Epithelial cell of proximal tubule (primary cell): ENCODE data around the gene EFNA1. TPM values are rescaled to one million over a fixed set of nuclear protein-coding genes. Genes with fewer than 3 reads are reported as not detected.

Experiments
- DNase-seq: peaks from one replicate; pipeline ENCODE4 v3.0.0-alpha.2; 2011; ENCODE audit warnings: low read depth
- H3K4me3 ChIP-seq: 2 replicates; pipeline ENCODE4 v1.5.1; 2011; ENCODE audit warnings: low read depth, mild to moderate bottlenecking, low read length
- CTCF ChIP-seq: conservative IDR thresholded peaks from 2 replicates; pipeline ENCODE4 v1.5.1; 2012; ENCODE audit warnings: low read depth, mild to moderate bottlenecking, low read length
- total RNA-seq: library from RNA; depleted of rRNA; stranded (reverse); fragments of >200 nt; gene quantifications from 2 replicates; pipeline ENCODE4 v1.2.3, GENCODE V29; 2015

The EFNA1 gene
- total RNA-seq, 1 donor from 2014 or later = 26.3 TPM

- H3K4me3 ChIP-seq = no peak overlapping the region
- no peak for TF ChIP-seq CTCF
- no peak for DNase-seq
These were observed 2.9 kb upstream of the EFNA1 start for GRCh38 chr1:155124503-155125463.

- no peak overlapping the region for H3K4me3 ChIP-seq
- DNase-seq = no peak
- peak; percentile 22 for TF ChIP-seq CTCF
These were observed 2.1 kb upstream of the EFNA1 start for GRCh38 chr1:155125511-155125945.

GRCh38 chr1:155125946-155126555, 1.6 kb upstream of the EFNA1 start:
- DNase-seq = no peak
- H3K4me3 ChIP-seq = peak overlapping the region; percentile 87
- no peak for TF ChIP-seq CTCF

DNA sequence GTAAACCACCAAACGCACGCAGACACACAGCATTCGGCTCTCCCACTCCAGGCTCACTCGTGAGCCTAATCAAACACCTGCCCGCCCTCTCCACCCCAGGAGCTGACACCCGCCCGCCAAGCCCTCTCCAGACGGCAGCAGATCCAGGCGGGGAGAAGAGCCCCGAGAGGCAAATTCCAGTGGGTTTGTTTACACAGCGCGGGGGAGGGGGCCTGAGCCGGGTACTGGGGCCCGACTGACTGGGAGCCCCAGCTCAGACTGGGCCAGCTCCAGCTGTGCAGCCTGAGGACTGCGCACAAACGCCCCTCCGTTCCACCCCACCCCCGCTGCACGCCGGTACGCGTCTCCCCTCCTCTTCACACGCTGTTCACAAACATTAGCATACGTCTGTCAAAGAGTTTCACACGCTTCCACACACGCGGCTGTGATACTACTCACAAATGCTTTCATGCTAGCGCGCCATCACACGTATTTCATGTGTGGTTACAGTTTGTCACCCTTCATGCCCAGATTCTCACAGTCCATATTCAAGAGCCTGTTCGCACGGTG, 1.0 kb upstream of the EFNA1 start:
- no peak for DNase-seq

DNA sequence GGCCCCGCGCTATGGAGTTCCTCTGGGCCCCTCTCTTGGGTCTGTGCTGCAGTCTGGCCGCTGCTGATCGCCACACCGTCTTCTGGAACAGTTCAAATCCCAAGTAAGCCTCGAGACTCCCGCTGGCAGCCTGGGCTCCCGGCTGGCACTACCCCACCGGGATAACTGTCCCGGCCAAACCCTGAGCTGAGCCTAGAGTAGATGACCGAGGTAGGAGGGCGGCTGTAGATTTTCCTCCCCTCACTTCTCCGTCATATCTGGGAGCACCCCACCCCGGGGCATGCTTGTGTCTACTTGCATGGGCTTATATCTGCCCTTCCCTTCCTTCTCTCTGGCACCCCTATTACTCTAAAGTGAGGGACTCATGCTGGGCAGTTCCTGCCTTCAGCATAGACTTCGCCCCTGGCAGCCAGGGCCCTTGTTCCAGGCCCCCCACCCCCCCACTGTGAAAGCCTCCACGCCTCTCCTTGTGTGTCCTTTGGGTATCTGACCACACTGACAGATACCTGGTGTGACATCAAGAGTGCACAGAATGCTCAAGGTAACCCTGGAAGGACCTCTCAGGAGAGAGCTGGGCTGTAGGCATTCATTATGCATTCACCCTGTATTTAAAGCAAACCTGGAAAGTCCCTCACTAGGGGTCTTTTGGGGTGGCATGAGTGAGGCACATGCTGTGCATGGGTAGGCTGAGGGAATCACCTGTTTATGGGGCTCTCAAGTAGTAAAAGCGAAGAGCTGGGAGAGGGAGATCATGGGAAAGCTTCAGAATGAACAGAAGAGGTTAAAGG, 485 bp downstream of the EFNA1 start:
- no peak for DNase-seq
- peak overlapping the region; percentile 87 for H3K4me3 ChIP-seq
- no peak for TF ChIP-seq CTCF

More for the DNA sequence above, 1.0 kb upstream of the EFNA1 start:
- H3K4me3 ChIP-seq = peak overlapping the region; percentile 87
- no peak for TF ChIP-seq CTCF

DNA sequence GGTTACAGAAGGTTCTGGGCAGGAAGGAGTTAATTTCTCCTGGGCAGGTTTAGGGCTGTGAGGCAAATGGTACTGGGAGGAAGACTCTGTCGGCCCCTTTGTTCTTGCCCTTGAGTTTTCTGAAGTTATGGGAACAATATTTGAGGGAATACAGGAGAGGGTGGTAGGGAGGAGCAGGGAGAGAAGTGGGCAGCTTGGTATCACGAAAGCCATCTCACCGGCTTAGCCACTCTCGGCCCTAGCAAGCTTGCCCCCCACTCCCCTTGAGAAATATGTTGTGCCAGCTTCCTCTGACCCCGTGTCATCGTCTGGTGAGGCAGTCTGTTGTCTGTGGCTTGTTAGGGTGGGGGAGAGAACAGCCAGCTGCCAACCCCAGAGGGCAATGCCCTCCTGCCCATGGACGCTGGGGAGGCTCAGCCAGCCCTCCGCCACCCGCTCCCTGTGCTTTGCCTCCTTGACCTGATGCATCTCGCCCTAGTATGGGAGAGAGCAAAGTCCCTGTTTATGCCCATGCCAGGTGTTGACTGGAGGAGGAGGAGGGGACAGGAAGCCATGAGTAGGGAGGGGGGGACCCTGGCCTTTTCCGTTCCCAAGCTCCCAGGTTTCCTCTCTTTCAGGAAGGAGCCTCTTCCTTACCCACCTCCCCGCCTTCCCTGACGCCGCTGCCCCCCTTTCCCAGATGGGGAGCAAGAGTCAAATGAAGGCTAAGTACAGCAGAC, 1.2 kb downstream of the EFNA1 start:
- no peak for DNase-seq
- peak overlapping the region; percentile 87 for H3K4me3 ChIP-seq
- no peak for TF ChIP-seq CTCF
